Keratinocyte (primary cell): ENCODE results near the gene ARHGAP18. TPM values are rescaled to one million over a fixed set of nuclear protein-coding genes. Genes with fewer than 3 reads are reported as not detected.

Source experiments
- DNase-seq: peaks from one replicate; pipeline ENCODE4 v3.0.0-alpha.2; 2011; ENCODE audit warnings: low read depth, missing footprints, low spot score
- FAIRE-seq: peaks from 2 replicates; lab custom pipeline; 2011; peaks lifted over from hg19 to GRCh38; lab: Jason Lieb, UNC
- H2AFZ ChIP-seq: 2 replicates; pipeline ENCODE4 v1.6.0; 2012; ENCODE audit warnings: low read length, control low read depth, inconsistent platforms; ENCODE audit not compliant: control insufficient read depth
- H3K27ac ChIP-seq: 2 replicates; pipeline ENCODE4 v1.5.1; 2011; ENCODE audit warnings: low read length; ENCODE audit not compliant: control insufficient read depth, insufficient read depth
- H3K27me3 ChIP-seq: 3 replicates; pipeline ENCODE4 v1.6.0; 2011; ENCODE audit warnings: low read length; ENCODE audit not compliant: control insufficient read depth, insufficient read depth; ENCODE audit errors: extremely low read depth
- H3K36me3 ChIP-seq, 2 experiments: 2 replicates in 1 of 2; 3 replicates in 1 of 2; pipeline ENCODE4 v1.5.1; 2011; ENCODE audit warnings: low read length in 2 of 2, mild to moderate bottlenecking in 1 of 2; ENCODE audit not compliant: control insufficient read depth in 2 of 2, insufficient read depth in 2 of 2; ENCODE audit errors: extremely low read depth in 1 of 2
- H3K4me1 ChIP-seq: 3 replicates; pipeline ENCODE4 v1.5.1; 2011; ENCODE audit warnings: low read length; ENCODE audit not compliant: control insufficient read depth, insufficient read depth; ENCODE audit errors: extremely low read depth
- H3K4me2 ChIP-seq: 3 replicates; pipeline ENCODE4 v1.6.0; 2011; ENCODE audit warnings: low read depth, low read length; ENCODE audit not compliant: control insufficient read depth, insufficient read depth; ENCODE audit errors: extremely low read depth
- H3K4me3 ChIP-seq, 3 experiments: fragments of 200-600 bp in 1 of 3; sonication (generic) in 1 of 3; 2 replicates in 2 of 3; 3 replicates in 1 of 3; pipeline ENCODE4 v1.5.1; 2011 to 2016; ENCODE audit warnings: low read length in 3 of 3, mild to moderate bottlenecking in 3 of 3, control low read depth in 2 of 3, inconsistent platforms in 1 of 3, low read depth in 1 of 3, mixed read lengths in 1 of 3, mixed run types in 1 of 3, moderate library complexity in 1 of 3; ENCODE audit not compliant: control insufficient read depth in 2 of 3, insufficient read depth in 2 of 3; ENCODE audit errors: extremely low read depth in 1 of 3
- H3K79me2 ChIP-seq: 2 replicates; pipeline ENCODE4 v1.6.0; 2012; ENCODE audit warnings: low read length; ENCODE audit not compliant: control insufficient read depth, insufficient read depth
- H3K9ac ChIP-seq: 3 replicates; pipeline ENCODE4 v1.6.0; 2011; ENCODE audit warnings: low read length; ENCODE audit not compliant: control insufficient read depth, insufficient read depth; ENCODE audit errors: extremely low read depth
- H3K9me1 ChIP-seq: 3 replicates; pipeline ENCODE4 v1.6.0; 2011; ENCODE audit warnings: low read length; ENCODE audit not compliant: control insufficient read depth, insufficient read depth; ENCODE audit errors: extremely low read depth
- H3K9me3 ChIP-seq: 2 replicates; pipeline ENCODE4 v1.5.1; 2012; ENCODE audit warnings: low read depth, low read length; ENCODE audit not compliant: control insufficient read depth
- H4K20me1 ChIP-seq: 3 replicates; pipeline ENCODE4 v1.6.0; 2011; ENCODE audit warnings: low read length; ENCODE audit not compliant: control insufficient read depth, insufficient read depth; ENCODE audit errors: extremely low read depth
- CTCF ChIP-seq, 3 experiments: IDR thresholded peaks in 1 of 3; conservative IDR thresholded peaks in 1 of 3; optimal IDR thresholded peaks in 1 of 3; 2 replicates in 2 of 3; 3 replicates in 1 of 3; pipeline versions ENCODE3 to v1.5.1; 2011; ENCODE audit warnings: low read length in 3 of 3, mild to moderate bottlenecking in 3 of 3, moderate library complexity in 2 of 3, control low read depth in 1 of 3, inconsistent platforms in 1 of 3; ENCODE audit not compliant: insufficient read depth in 2 of 3; ENCODE audit errors: extremely low read depth in 1 of 3
- EZH2 ChIP-seq: IDR thresholded peaks from one replicate; pipeline ENCODE4 v1.6.1; 2012; ENCODE audit warnings: inconsistent platforms, mild to moderate bottlenecking, low read length, moderate library complexity
- dilution Hi-C: fragments of 300-500 bp; cut with MboI; formaldehyde crosslinking; loops from one replicate; pipeline ENCODE4 v1.7.0; 2020; ENCODE audit warnings: low sequenced_read_pairs; ENCODE audit not compliant: extremely low pct_ligation_motif_present
- polyA plus RNA-seq, 5 experiments: library from polyadenylated mRNA; depleted of rRNA in 3 of 5; stranded (reverse) in 3 of 5; stranded (forward) in 1 of 5; unstranded in 1 of 5; fragments of >200 nt; gene quantifications; 1 replicate in 1 of 5; 2 replicates in 3 of 5; 3 replicates in 1 of 5; pipeline versions ENCODE4 v1.2.1 to v1.2.3, GENCODE V29; 2011 to 2012; ENCODE audit warnings: missing spikeins in 2 of 5, low read depth in 1 of 5, low replicate concordance in 1 of 5

Gene ARHGAP18
- polyA plus RNA-seq, 1 donor (not counting 4 experiments of a cell fraction or from before 2014, with no cell fraction given): 17.7 TPM

GRCh38 chr6:129705212-129705611 lies 4.8 kb downstream of the ARHGAP18 start:
- no peaks in the 10 kb centered on the region for H4K20me1 ChIP-seq
- H3K36me3 ChIP-seq: peaks cover 0 to 13% of the 10 kb centered on the region in 2 experiments
- H3K27ac ChIP-seq: no peak overlapping the region
- dilution Hi-C loops: no loop called here
- peaks cover 46% of the 10 kb centered on the region for H3K4me1 ChIP-seq
- H3K4me2 ChIP-seq: no peak overlapping the region
- H2AFZ ChIP-seq: no peak overlapping the region
- H3K9me1 ChIP-seq: no peaks in the 10 kb centered on the region
- no peak overlapping the region for H3K4me3 ChIP-seq
- TF ChIP-seq CTCF (optimal IDR thresholded peaks at IDR 0.05 in 1 of 3, IDR thresholded peaks at IDR 0.05 in 1 of 3, conservative IDR thresholded peaks at IDR 0.05 in 1 of 3; ENCODE audit: extremely low read depth in 1 of 3, insufficient read depth in 2 of 3, low read length in 3 of 3): no peak
- TF ChIP-seq EZH2: no peak
- H3K9ac ChIP-seq: no peak overlapping the region
- FAIRE-seq (no peak), DNase-seq (no peak)
- no peaks in the 10 kb centered on the region for H3K9me3 ChIP-seq
- H3K79me2 ChIP-seq: peaks cover 87% of the 10 kb centered on the region
- no peaks in the 10 kb centered on the region for H3K27me3 ChIP-seq

GRCh38 chr6:129704708-129705107 lies 5.3 kb downstream of the ARHGAP18 start:
- peaks cover 89% of the 10 kb centered on the region for H3K79me2 ChIP-seq
- H2AFZ ChIP-seq: no peak overlapping the region
- no peaks in the 10 kb centered on the region for H3K9me3 ChIP-seq
- H3K27me3 ChIP-seq: no peaks in the 10 kb centered on the region
- no peak for DNase-seq
- peaks cover 46% of the 10 kb centered on the region for H3K4me1 ChIP-seq
- FAIRE-seq: no peak
- H3K27ac ChIP-seq: no peak overlapping the region
- H3K4me2 ChIP-seq: no peak overlapping the region
- H3K9me1 ChIP-seq: no peaks in the 10 kb centered on the region
- H3K4me3 ChIP-seq: no peak overlapping the region
- H3K9ac ChIP-seq: no peak overlapping the region
- H3K36me3 ChIP-seq: peaks cover 0 to 13% of the 10 kb centered on the region in 2 experiments
- dilution Hi-C loops: no loop called here
- TF ChIP-seq EZH2 (no peak), CTCF (optimal IDR thresholded peaks at IDR 0.05 in 1 of 3, IDR thresholded peaks at IDR 0.05 in 1 of 3, conservative IDR thresholded peaks at IDR 0.05 in 1 of 3; ENCODE audit: extremely low read depth in 1 of 3, insufficient read depth in 2 of 3, low read length in 3 of 3) (no peak)
- no peaks in the 10 kb centered on the region for H4K20me1 ChIP-seq
